ENCODE data around the gene FBXL16. TPM values are rescaled to one million over a fixed set of nuclear protein-coding genes. Genes with fewer than 3 reads are reported as not detected.

The FBXL16 gene
- total and polyA plus RNA-seq, 9 of the 15 experiments (the other 6 are each of a cell fraction or from before 2014, with no cell fraction given), result 0.21 to 8.2 (median 1.7) TPM

GRCh38 chr16:660459-661183 lies 45.0 kb downstream of the FBXL16 start (continued):
- TF ChIP-seq, protein P1, sequence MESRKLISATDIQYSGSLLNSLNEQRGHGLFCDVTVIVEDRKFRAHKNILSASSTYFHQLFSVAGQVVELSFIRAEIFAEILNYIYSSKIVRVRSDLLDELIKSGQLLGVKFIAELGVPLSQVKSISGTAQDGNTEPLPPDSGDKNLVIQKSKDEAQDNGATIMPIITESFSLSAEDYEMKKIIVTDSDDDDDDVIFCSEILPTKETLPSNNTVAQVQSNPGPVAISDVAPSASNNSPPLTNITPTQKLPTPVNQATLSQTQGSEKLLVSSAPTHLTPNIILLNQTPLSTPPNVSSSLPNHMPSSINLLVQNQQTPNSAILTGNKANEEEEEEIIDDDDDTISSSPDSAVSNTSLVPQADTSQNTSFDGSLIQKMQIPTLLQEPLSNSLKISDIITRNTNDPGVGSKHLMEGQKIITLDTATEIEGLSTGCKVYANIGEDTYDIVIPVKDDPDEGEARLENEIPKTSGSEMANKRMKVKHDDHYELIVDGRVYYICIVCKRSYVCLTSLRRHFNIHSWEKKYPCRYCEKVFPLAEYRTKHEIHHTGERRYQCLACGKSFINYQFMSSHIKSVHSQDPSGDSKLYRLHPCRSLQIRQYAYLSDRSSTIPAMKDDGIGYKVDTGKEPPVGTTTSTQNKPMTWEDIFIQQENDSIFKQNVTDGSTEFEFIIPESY (CRISPR knock-in tag; IDR thresholded peaks at IDR 0.05), result peak; percentile 99
- TF ChIP-seq, protein P2, sequence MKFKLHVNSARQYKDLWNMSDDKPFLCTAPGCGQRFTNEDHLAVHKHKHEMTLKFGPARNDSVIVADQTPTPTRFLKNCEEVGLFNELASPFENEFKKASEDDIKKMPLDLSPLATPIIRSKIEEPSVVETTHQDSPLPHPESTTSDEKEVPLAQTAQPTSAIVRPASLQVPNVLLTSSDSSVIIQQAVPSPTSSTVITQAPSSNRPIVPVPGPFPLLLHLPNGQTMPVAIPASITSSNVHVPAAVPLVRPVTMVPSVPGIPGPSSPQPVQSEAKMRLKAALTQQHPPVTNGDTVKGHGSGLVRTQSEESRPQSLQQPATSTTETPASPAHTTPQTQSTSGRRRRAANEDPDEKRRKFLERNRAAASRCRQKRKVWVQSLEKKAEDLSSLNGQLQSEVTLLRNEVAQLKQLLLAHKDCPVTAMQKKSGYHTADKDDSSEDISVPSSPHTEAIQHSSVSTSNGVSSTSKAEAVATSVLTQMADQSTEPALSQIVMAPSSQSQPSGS (CRISPR knock-in tag; IDR thresholded peaks at IDR 0.05), result no peak
- TF ChIP-seq MECOM (CRISPR knock-in tag; IDR thresholded peaks at IDR 0.05) (no peak), GTF2E2 (tag; IDR thresholded peaks at IDR 0.05) (no peak), ZNF165 (CRISPR knock-in tag; IDR thresholded peaks at IDR 0.05; ENCODE audit: borderline replicate concordance) (no peak), TAF15 (IDR thresholded peaks at IDR 0.05; ENCODE audit: low read depth, low read length) (no peak), CCNT2 (IDR thresholded peaks at IDR 0.05; ENCODE audit: borderline replicate concordance, extremely low read depth, insufficient read length, low read depth, low read length) (peak; percentile 25), HLTF (IDR thresholded peaks at IDR 0.05) (no peak), ZNF586 (CRISPR knock-in tag; conservative IDR thresholded peaks at IDR 0.05) (no peak), NCOA6 (IDR thresholded peaks at IDR 0.05) (no peak), TCF3 (CRISPR knock-in tag; IDR thresholded peaks at IDR 0.05) (no peak), HMG20B (CRISPR knock-in tag; IDR thresholded peaks at IDR 0.05) (no peak), ZNF217 (CRISPR knock-in tag; IDR thresholded peaks at IDR 0.05) (no peak), IRF2 (CRISPR knock-in tag; IDR thresholded peaks at IDR 0.05) (no peak), HDAC2 (IDR thresholded peaks at IDR 0.05) (no peak), ZNF311 (CRISPR knock-in tag; IDR thresholded peaks at IDR 0.05) (no peak), ZKSCAN3 (CRISPR knock-in tag; IDR thresholded peaks at IDR 0.05) (no peak), TFAM (CRISPR knock-in tag; conservative IDR thresholded peaks at IDR 0.05) (no peak), ZNF512 (tag; IDR thresholded peaks at IDR 0.05) (no peak)
- TF ChIP-seq, protein P3, sequence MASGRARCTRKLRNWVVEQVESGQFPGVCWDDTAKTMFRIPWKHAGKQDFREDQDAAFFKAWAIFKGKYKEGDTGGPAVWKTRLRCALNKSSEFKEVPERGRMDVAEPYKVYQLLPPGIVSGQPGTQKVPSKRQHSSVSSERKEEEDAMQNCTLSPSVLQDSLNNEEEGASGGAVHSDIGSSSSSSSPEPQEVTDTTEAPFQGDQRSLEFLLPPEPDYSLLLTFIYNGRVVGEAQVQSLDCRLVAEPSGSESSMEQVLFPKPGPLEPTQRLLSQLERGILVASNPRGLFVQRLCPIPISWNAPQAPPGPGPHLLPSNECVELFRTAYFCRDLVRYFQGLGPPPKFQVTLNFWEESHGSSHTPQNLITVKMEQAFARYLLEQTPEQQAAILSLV (tag; IDR thresholded peaks at IDR 0.05), result no peak
- TF ChIP-seq, protein P4, sequence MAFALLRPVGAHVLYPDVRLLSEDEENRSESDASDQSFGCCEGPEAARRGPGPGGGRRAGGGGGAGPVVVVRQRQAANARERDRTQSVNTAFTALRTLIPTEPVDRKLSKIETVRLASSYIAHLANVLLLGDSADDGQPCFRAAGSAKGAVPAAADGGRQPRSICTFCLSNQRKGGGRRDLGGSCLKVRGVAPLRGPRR (CRISPR knock-in tag; IDR thresholded peaks at IDR 0.05), result no peak
- TF ChIP-seq, protein P5, sequence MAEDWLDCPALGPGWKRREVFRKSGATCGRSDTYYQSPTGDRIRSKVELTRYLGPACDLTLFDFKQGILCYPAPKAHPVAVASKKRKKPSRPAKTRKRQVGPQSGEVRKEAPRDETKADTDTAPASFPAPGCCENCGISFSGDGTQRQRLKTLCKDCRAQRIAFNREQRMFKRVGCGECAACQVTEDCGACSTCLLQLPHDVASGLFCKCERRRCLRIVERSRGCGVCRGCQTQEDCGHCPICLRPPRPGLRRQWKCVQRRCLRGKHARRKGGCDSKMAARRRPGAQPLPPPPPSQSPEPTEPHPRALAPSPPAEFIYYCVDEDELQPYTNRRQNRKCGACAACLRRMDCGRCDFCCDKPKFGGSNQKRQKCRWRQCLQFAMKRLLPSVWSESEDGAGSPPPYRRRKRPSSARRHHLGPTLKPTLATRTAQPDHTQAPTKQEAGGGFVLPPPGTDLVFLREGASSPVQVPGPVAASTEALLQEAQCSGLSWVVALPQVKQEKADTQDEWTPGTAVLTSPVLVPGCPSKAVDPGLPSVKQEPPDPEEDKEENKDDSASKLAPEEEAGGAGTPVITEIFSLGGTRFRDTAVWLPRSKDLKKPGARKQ (CRISPR knock-in tag; IDR thresholded peaks at IDR 0.05), result no peak

Measured in K562 (cell line).